ENCODE results near the gene IFT122.

The IFT122 gene

GRCh38 chr3:129453732-129454131, 13.7 kb downstream of the IFT122 start:
- no peak for TF ChIP-seq CTCF (conservative IDR thresholded peaks at IDR 0.05)
- no peak overlapping the region for H3K27ac ChIP-seq

- no peak overlapping the region for H3K27ac ChIP-seq
- no peak for TF ChIP-seq CTCF (conservative IDR thresholded peaks at IDR 0.05)
These were observed 20.1 kb downstream of the IFT122 start for GRCh38 chr3:129460155-129460554.

GRCh38 chr3:129460572-129460971, 20.5 kb downstream of the IFT122 start:
- TF ChIP-seq CTCF (conservative IDR thresholded peaks at IDR 0.05): no peak
- no peak overlapping the region for H3K27ac ChIP-seq

DNA sequence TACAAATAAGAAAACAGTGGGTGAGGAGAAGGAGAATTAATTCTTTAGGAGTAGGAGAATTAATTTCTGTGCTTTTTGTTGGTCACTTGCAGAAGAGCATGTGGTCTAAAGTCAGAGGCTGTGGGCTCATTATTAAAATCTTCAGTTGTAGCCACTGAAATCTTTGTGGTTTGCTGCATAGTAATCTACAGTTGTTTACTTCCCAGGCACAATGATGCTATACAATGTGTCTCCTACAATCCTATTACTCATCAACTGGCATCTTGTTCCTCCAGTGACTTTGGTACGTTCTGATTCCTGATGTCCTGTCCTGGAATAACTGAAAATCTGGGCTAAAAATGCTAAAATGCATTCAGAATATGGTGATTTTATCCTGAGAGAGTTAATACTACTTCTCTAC, 21.0 kb downstream of the IFT122 start:
- H3K27ac ChIP-seq: no peak overlapping the region

DNA sequence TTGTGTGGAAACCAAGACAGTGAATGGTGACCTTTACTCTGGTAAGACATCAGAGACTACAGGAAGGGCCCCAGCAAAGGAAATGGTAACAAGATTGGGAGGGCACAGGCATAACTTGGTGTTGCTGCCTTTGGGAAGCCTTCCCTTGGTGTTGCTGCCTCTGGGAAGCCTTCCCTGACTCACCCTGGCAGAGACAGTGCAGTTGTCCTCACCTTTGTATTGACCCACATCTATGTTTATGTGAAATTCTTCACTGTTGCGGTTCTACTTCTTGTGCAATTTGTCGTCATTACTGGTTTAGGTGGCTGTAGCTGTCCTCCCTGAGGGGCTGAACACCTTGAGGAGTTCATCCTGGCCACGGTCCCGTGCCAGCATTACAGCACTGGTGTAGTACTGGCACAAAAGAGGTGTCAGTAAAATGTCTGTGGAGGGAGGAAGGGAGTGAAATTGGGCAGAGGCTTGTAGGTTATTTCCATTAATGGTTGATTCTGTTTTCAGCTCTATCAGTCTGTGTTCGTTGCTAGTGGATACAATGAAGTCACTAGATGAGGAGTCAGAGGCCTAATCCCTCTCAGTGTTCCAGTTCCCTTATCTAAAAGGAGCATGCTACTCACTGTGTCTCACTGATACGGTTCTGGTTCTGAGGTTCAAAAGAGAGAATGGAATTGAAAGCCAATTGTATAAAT, 21.6 kb downstream of the IFT122 start:
- TF ChIP-seq CTCF (conservative IDR thresholded peaks at IDR 0.05): no peak
- no peak overlapping the region for H3K27ac ChIP-seq

More for the DNA sequence above, 21.0 kb downstream of the IFT122 start:
- no peak for TF ChIP-seq CTCF (conservative IDR thresholded peaks at IDR 0.05)

- H3K27ac ChIP-seq: no peak overlapping the region
- no peak for TF ChIP-seq CTCF (conservative IDR thresholded peaks at IDR 0.05)
These were observed 22.4 kb downstream of the IFT122 start for GRCh38 chr3:129462361-129462968.

DNA sequence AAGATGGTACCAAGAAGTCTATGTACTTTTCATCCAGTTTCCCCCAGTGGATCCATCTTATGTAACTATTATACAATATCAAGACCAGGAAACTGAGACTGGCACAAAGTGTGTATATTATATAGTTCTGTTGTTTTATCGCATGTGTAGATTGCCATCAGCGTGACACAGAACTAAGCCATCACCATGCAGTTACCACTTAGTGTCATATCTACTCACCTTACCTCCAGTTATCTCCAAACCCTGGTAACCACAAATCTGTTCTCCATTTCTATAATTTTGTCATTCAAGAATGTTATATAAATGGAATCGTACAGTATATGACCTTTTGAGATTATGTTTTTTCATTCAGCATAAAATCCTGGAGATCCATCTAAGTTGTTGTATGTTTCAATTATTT, 23.1 kb downstream of the IFT122 start:
- H3K27ac ChIP-seq: no peak overlapping the region
- no peak for TF ChIP-seq CTCF (conservative IDR thresholded peaks at IDR 0.05)

All from VCaP (cell line).